Neural cell (in vitro differentiated cells): ENCODE measurements around the gene PACSIN2. TPM values are rescaled to one million over a fixed set of nuclear protein-coding genes. Genes with fewer than 3 reads are reported as not detected.

Experiments used
- H2AFZ ChIP-seq: fragments of 200-600, 300-800 bp; sonication (generic), shearing (Covaris generic); 2 replicates; pipeline ENCODE4 v1.6.0; 2014; ENCODE audit warnings: low read depth, mild to moderate bottlenecking, antibody characterized with exemption, low read length, moderate library complexity
- H3F3A ChIP-seq: fragments of 200-600 bp; shearing (Covaris generic); 2 replicates; pipeline ENCODE4 v1.6.1; 2016; ENCODE audit warnings: mild to moderate bottlenecking, moderate library complexity, mixed read lengths, antibody characterized with exemption, low read length; ENCODE audit not compliant: insufficient read depth, poor library complexity, severe bottlenecking
- H3K27ac ChIP-seq: fragments of 200-600, 300-800 bp; sonication (generic), shearing (Covaris generic); 2 replicates; pipeline ENCODE4 v1.5.1; 2014; ENCODE audit warnings: mild to moderate bottlenecking, low read length, moderate library complexity
- H3K27me3 ChIP-seq: fragments of 300-800, 200-600 bp; sonication (generic), shearing (Covaris generic); 2 replicates; pipeline ENCODE4 v1.6.0; 2014; ENCODE audit warnings: mild to moderate bottlenecking, low read depth, low read length, moderate library complexity; ENCODE audit not compliant: insufficient read depth
- H3K36me3 ChIP-seq: fragments of 300-800, 200-600 bp; sonication (generic), shearing (Covaris generic); 2 replicates; pipeline ENCODE4 v1.5.1; 2014; ENCODE audit warnings: mild to moderate bottlenecking, antibody characterized with exemption, low read length, moderate library complexity; ENCODE audit not compliant: insufficient read depth
- H3K4me2 ChIP-seq: fragments of 300-800, 200-600 bp; sonication (generic), shearing (Covaris generic); 2 replicates; pipeline ENCODE4 v1.6.0; 2014; ENCODE audit warnings: mild to moderate bottlenecking, low read length
- H3K4me3 ChIP-seq: fragments of 300-800, 200-600 bp; sonication (generic), shearing (Covaris generic); 2 replicates; pipeline ENCODE4 v1.5.1; 2014; ENCODE audit warnings: mild to moderate bottlenecking, low read length, moderate library complexity
- H3K79me2 ChIP-seq: fragments of 200-600 bp; shearing (Covaris generic); replicated peaks from 2 replicates; pipeline ENCODE4 v1.6.0; 2014; ENCODE audit warnings: mild to moderate bottlenecking, low read length, moderate library complexity; ENCODE audit not compliant: insufficient read depth
- H3K9ac ChIP-seq: fragments of 300-800, 200-600 bp; sonication (generic), shearing (Covaris generic); 2 replicates; pipeline ENCODE4 v1.6.1; 2016; ENCODE audit warnings: mild to moderate bottlenecking, low read length, mixed read lengths
- H3K9me2 ChIP-seq: fragments of 200-600 bp; shearing (Covaris generic); 2 replicates; pipeline ENCODE4 v1.6.1; 2016; ENCODE audit warnings: mild to moderate bottlenecking, low read length, mixed read lengths; ENCODE audit not compliant: insufficient read depth
- H3K9me3 ChIP-seq: fragments of 200-600, 300-800 bp; sonication (generic), shearing (Covaris generic); 2 replicates; pipeline ENCODE4 v1.6.1; 2016; ENCODE audit warnings: mild to moderate bottlenecking, mixed run types, low read length, moderate library complexity, mixed read lengths
- H4K20me1 ChIP-seq: fragments of 200-600 bp; shearing (Covaris generic); 2 replicates; pipeline ENCODE4 v1.6.1; 2016; ENCODE audit warnings: mild to moderate bottlenecking, mixed run types; ENCODE audit not compliant: insufficient read depth
- CTCF ChIP-seq: fragments of 450-650 bp; IDR thresholded peaks from 2 replicates; pipeline ENCODE4 v1.5.1; 2014; ENCODE audit warnings: antibody characterized with exemption, mild to moderate bottlenecking, moderate library complexity; ENCODE audit not compliant: poor library complexity, severe bottlenecking
- EP300 ChIP-seq: fragments of 450-650 bp; conservative IDR thresholded peaks from 2 replicates; pipeline ENCODE4 v1.6.1; 2014; ENCODE audit warnings: antibody characterized with exemption, mild to moderate bottlenecking, moderate library complexity; ENCODE audit not compliant: poor library complexity, severe bottlenecking
- EZH2 ChIP-seq: fragments of 200-600, 300-800 bp; shearing (Covaris generic), sonication (generic); IDR thresholded peaks from 2 replicates; pipeline ENCODE4 v1.6.1; 2014; ENCODE audit warnings: antibody characterized with exemption, low read length, borderline replicate concordance, mild to moderate bottlenecking; ENCODE audit not compliant: insufficient read depth, poor library complexity, severe bottlenecking
- MXI1 ChIP-seq: fragments of 450-650 bp; conservative IDR thresholded peaks from 2 replicates; pipeline ENCODE4 v1.6.1; 2014; ENCODE audit warnings: antibody characterized with exemption, mild to moderate bottlenecking; ENCODE audit not compliant: poor library complexity, severe bottlenecking
- POLR2AphosphoS5 ChIP-seq: IDR thresholded peaks from 2 replicates; pipeline ENCODE4 v1.6.1; 2012
- RAD21 ChIP-seq: fragments of 450-650 bp; conservative IDR thresholded peaks from 2 replicates; pipeline ENCODE4 v1.6.1; 2014; ENCODE audit warnings: antibody characterized with exemption, mild to moderate bottlenecking, moderate library complexity
- REST ChIP-seq: IDR thresholded peaks from 2 replicates; pipeline ENCODE4 v1.6.1; 2012; ENCODE audit warnings: borderline replicate concordance
- SMC3 ChIP-seq: fragments of 450-650 bp; conservative IDR thresholded peaks from 2 replicates; pipeline ENCODE4 v1.6.1; 2014; ENCODE audit warnings: antibody characterized with exemption, mild to moderate bottlenecking, moderate library complexity; ENCODE audit not compliant: poor library complexity
- TAF1 ChIP-seq: IDR thresholded peaks from 2 replicates; pipeline ENCODE4 v1.6.1; 2012; ENCODE audit warnings: low read depth
- polyA plus RNA-seq: library from polyadenylated mRNA; depleted of rRNA; stranded (reverse); fragments of >200 nt; gene quantifications from 2 replicates; pipeline ENCODE4 v1.2.3, GENCODE V29; 2014

The PACSIN2 gene
- polyA plus RNA-seq, 1 donor from 2014 or later = 47.2 TPM

- Histone ChIP-seq H3K27ac (no peak overlapping the region), H4K20me1 (no peaks in the 10 kb centered on the region), H3K79me2 (peaks cover 3% of the 10 kb centered on the region), H3K36me3 (no peaks in the 10 kb centered on the region), H3K9ac (no peak overlapping the region), H2AFZ (no peak overlapping the region), H3K9me2 (no peaks in the 10 kb centered on the region), H3K9me3 (no peaks in the 10 kb centered on the region), H3K27me3 (no peaks in the 10 kb centered on the region), H3K4me2 (no peak overlapping the region), H3K4me3 (no peak overlapping the region), H3F3A (no peaks in the 10 kb centered on the region)
- TF ChIP-seq MXI1 (no peak), POLR2AphosphoS5 (no peak), TAF1 (no peak), SMC3 (no peak), EP300 (no peak), RAD21 (no peak), CTCF (no peak), REST (no peak), EZH2 (no peak)
Observed at GRCh38 chr22:42976217-42976933, 38.6 kb downstream of the PACSIN2 start.

GRCh38 chr22:42974223-42974622 is 40.7 kb downstream of the PACSIN2 start:
- Histone ChIP-seq H3K4me3 (no peak overlapping the region), H3K27me3 (no peaks in the 10 kb centered on the region), H3K9me2 (no peaks in the 10 kb centered on the region), H2AFZ (no peak overlapping the region), H3K36me3 (no peaks in the 10 kb centered on the region), H3F3A (no peaks in the 10 kb centered on the region), H3K9me3 (no peaks in the 10 kb centered on the region), H3K9ac (no peak overlapping the region), H3K4me2 (no peak overlapping the region), H3K79me2 (peaks cover 3% of the 10 kb centered on the region), H4K20me1 (no peaks in the 10 kb centered on the region), H3K27ac (no peak overlapping the region)
- TF ChIP-seq EP300 = no peak
- TF ChIP-seq POLR2AphosphoS5 = no peak
- TF ChIP-seq SMC3 = no peak
- no peak for TF ChIP-seq EZH2
- no peak for TF ChIP-seq REST
- no peak for TF ChIP-seq TAF1
- TF ChIP-seq CTCF = no peak
- TF ChIP-seq MXI1 = no peak
- TF ChIP-seq RAD21 = no peak
